ENCODE data around the gene AACS.

GRCh38 chr12:125100551-125101434 lies 35.6 kb downstream of the AACS start:
- TF ChIP-seq CTCF (IDR thresholded peaks at IDR 0.05) (no peak), POLR2A (IDR thresholded peaks at IDR 0.05) (peak in 1 of 3 donors; percentile 8)

Data from body of pancreas (tissue), 4 donors.